ENCODE results near the gene PSMA2. TPM values are rescaled to one million over a fixed set of nuclear protein-coding genes. Genes with fewer than 3 reads are reported as not detected.

The PSMA2 gene
- total RNA-seq, 1 experiment from 2014 or later: 159 TPM

GRCh38 chr7:42922017-42922753 is 9.8 kb downstream of the PSMA2 start:
- H3K36me3 ChIP-seq (ENCODE audit: control insufficient read depth, insufficient read depth, low read length): peaks cover 1% of the 10 kb centered on the region; the same call in 1 of the 2 replicates
- no peak overlapping the region for H3K4me3 Mint-ChIP-seq (ENCODE audit: unreplicated experiment)

GRCh38 chr7:42915356-42915755 is 16.6 kb downstream of the PSMA2 start:
- no peak for TF ChIP-seq CTCF (IDR thresholded peaks at IDR 0.05; ENCODE audit: insufficient read depth in 1 of 2, low read depth in 1 of 2, low read length in 1 of 2, severe bottlenecking in 1 of 2, unreplicated experiment in 1 of 2)
- BruUV-seq (replicated peaks): no TSS peak
- POLR2A ChIA-PET: no interaction called here
- Histone ChIP-seq H3K27me3 (replicated peaks; ENCODE audit: control insufficient read depth, insufficient read depth, low read length) (no peaks in the 10 kb centered on the region), H3K4me3 (ENCODE audit: low read depth, low read length) (no peak overlapping the region), H3K9me3 (no peaks in the 10 kb centered on the region), H3K36me3 (ENCODE audit: control insufficient read depth, insufficient read depth, low read length) (peaks cover 1% of the 10 kb centered on the region; the same call in 1 of the 2 replicates), H3K4me1 (0 out of 2 replicates have a peak, but pooled peaks cover 6% of the 10 kb centered on the region)
- H3K27ac Mint-ChIP-seq (ENCODE audit: unreplicated experiment): no peak overlapping the region
- no peak overlapping the region for H3K4me3 Mint-ChIP-seq (ENCODE audit: unreplicated experiment)
- H3K36me3 Mint-ChIP-seq (ENCODE audit: insufficient read depth, unreplicated experiment): peaks cover 57% of the 10 kb centered on the region
- no peaks in the 10 kb centered on the region for H3K9me3 Mint-ChIP-seq (ENCODE audit: unreplicated experiment)
- H3K27me3 Mint-ChIP-seq (ENCODE audit: insufficient read depth, unreplicated experiment): no peaks in the 10 kb centered on the region
- CTCF ChIA-PET: no interaction called here
- H3K4me1 Mint-ChIP-seq (ENCODE audit: low read depth, unreplicated experiment): peaks cover 8% of the 10 kb centered on the region
- DNase-seq: no peak
- intact Hi-C loops (cut with micrococcal nuclease; ENCODE audit: unreplicated experiment): no loop called here

More at GRCh38 chr7:42922017-42922753, 9.8 kb downstream of the PSMA2 start:
- no peak for TF ChIP-seq CTCF (IDR thresholded peaks at IDR 0.05; ENCODE audit: insufficient read depth in 1 of 2, low read depth in 1 of 2, low read length in 1 of 2, severe bottlenecking in 1 of 2, unreplicated experiment in 1 of 2)
- BruUV-seq (replicated peaks): no TSS peak
- DNase-seq: no peak
- CTCF ChIA-PET: no interaction called here
- POLR2A ChIA-PET: no interaction called here
- Mint-ChIP-seq H3K36me3 (ENCODE audit: insufficient read depth, unreplicated experiment) (peaks cover 72% of the 10 kb centered on the region), H3K27ac (ENCODE audit: unreplicated experiment) (no peak overlapping the region), H3K27me3 (ENCODE audit: insufficient read depth, unreplicated experiment) (no peaks in the 10 kb centered on the region), H3K9me3 (ENCODE audit: unreplicated experiment) (no peaks in the 10 kb centered on the region), H3K4me1 (ENCODE audit: low read depth, unreplicated experiment) (no peaks in the 10 kb centered on the region)
- no peak overlapping the region for H3K4me3 ChIP-seq (ENCODE audit: low read depth, low read length)
- no peaks in the 10 kb centered on the region for H3K4me1 ChIP-seq
- H3K9me3 ChIP-seq: no peaks in the 10 kb centered on the region
- intact Hi-C loops (cut with micrococcal nuclease; ENCODE audit: unreplicated experiment): no loop called here
- no peaks in the 10 kb centered on the region for H3K27me3 ChIP-seq (replicated peaks; ENCODE audit: control insufficient read depth, insufficient read depth, low read length)

- TF ChIP-seq CTCF (IDR thresholded peaks at IDR 0.05; ENCODE audit: insufficient read depth in 1 of 2, low read depth in 1 of 2, low read length in 1 of 2, severe bottlenecking in 1 of 2, unreplicated experiment in 1 of 2): no peak
- no peaks in the 10 kb centered on the region for H3K9me3 ChIP-seq
- Mint-ChIP-seq H3K27me3 (ENCODE audit: insufficient read depth, unreplicated experiment) (no peaks in the 10 kb centered on the region), H3K27ac (ENCODE audit: unreplicated experiment) (no peak overlapping the region), H3K4me1 (ENCODE audit: low read depth, unreplicated experiment) (peaks cover 8% of the 10 kb centered on the region), H3K36me3 (ENCODE audit: insufficient read depth, unreplicated experiment) (peaks cover 49% of the 10 kb centered on the region), H3K9me3 (ENCODE audit: unreplicated experiment) (no peaks in the 10 kb centered on the region), H3K4me3 (ENCODE audit: unreplicated experiment) (no peak overlapping the region)
- H3K27me3 ChIP-seq (replicated peaks; ENCODE audit: control insufficient read depth, insufficient read depth, low read length): no peaks in the 10 kb centered on the region
- 0 out of 2 replicates have a peak, but pooled peaks cover 6% of the 10 kb centered on the region for H3K4me1 ChIP-seq
- ChIA-PET POLR2A (no interaction called here), CTCF (no interaction called here)
- no TSS peak for BruUV-seq (replicated peaks)
- DNase-seq: no peak
- H3K36me3 ChIP-seq (ENCODE audit: control insufficient read depth, insufficient read depth, low read length): no peaks in the 10 kb centered on the region
- H3K4me3 ChIP-seq (ENCODE audit: low read depth, low read length): no peak overlapping the region
- intact Hi-C loops (cut with micrococcal nuclease; ENCODE audit: unreplicated experiment): no loop called here
Observed at GRCh38 chr7:42914421-42915045, 17.4 kb downstream of the PSMA2 start.

All from Caco-2 (cell line).